GM12878 (cell line): ENCODE measurements around the gene CNOT8.

Experiments used
- CBFB ChIP-seq: IDR thresholded peaks from 2 replicates; pipeline ENCODE4 v1.6.1; 2016; ENCODE audit warnings: antibody characterized with exemption, low read depth
- CREB1 ChIP-seq: IDR thresholded peaks from 2 replicates; pipeline ENCODE4 v1.6.1; 2012; ENCODE audit warnings: low read depth, mild to moderate bottlenecking, inconsistent platforms
- HDGF ChIP-seq: fragments of 450-650 bp; IDR thresholded peaks from 2 replicates; pipeline ENCODE4 v1.6.1; 2016; ENCODE audit warnings: antibody characterized with exemption
- JUND ChIP-seq: IDR thresholded peaks from 2 replicates; pipeline ENCODE4 v1.6.1; 2012; ENCODE audit warnings: low read depth, mild to moderate bottlenecking, low read length, improper control_type of control experiment, moderate library complexity
- NFIC ChIP-seq: IDR thresholded peaks from 2 replicates; pipeline ENCODE4 v1.6.1; 2012; ENCODE audit warnings: low read depth, mild to moderate bottlenecking, inconsistent platforms, low read length, moderate library complexity
- SUPT20H ChIP-seq: IDR thresholded peaks from 2 replicates; pipeline ENCODE4 v1.6.1; 2011; ENCODE audit warnings: low read depth, mild to moderate bottlenecking, low read length, moderate library complexity, borderline replicate concordance; ENCODE audit not compliant: control insufficient read depth
- TCF3 ChIP-seq: IDR thresholded peaks from 2 replicates; pipeline ENCODE4 v1.6.1; 2012; ENCODE audit warnings: low read depth, mild to moderate bottlenecking, low read length, borderline replicate concordance; ENCODE audit not compliant: insufficient read depth
- TF ChIP-seq, protein P1 (sequence below), 3 experiments: IDR thresholded peaks in 2 of 3; conservative IDR thresholded peaks in 1 of 3; 2 replicates each; pipeline ENCODE4 v1.5.1; 2011; ENCODE audit warnings: low read depth in 3 of 3, low read length in 3 of 3, mild to moderate bottlenecking in 3 of 3, control low read depth in 2 of 3, moderate library complexity in 2 of 3, inconsistent platforms in 1 of 3, mixed read lengths in 1 of 3; ENCODE audit not compliant: control insufficient read depth in 2 of 3, insufficient read depth in 1 of 3; ENCODE audit errors: extremely low read depth in 1 of 3
- TF ChIP-seq, protein P2 (sequence below): IDR thresholded peaks from 2 replicates; pipeline ENCODE4 v1.6.1; 2011; ENCODE audit warnings: borderline replicate concordance, low read depth, mild to moderate bottlenecking, moderate library complexity, mixed read lengths, low read length; ENCODE audit not compliant: insufficient read depth; ENCODE audit errors: extremely low read length

DNA sequence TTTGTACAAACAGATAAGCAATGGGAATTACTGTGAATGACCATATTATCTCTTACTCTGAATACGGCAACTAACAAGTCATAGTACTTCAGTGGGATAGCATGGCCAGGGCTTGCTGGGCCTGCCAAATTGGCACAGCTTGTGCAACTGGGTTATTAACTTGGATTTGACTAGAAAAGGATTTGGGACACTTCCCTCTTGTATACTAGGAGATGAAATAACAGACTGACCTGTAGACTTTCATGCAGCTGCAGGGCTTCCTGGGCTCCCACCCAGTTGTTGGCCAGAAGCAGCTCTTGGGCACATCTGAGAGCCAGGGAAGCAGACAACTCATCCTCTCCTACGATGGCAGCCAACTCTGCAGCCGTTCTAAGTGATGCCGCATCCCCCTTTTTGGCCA, 39.8 kb downstream of the CNOT8 start:
- TF ChIP-seq TCF3 (no peak), SUPT20H (no peak), CBFB (no peak), JUND (no peak), CREB1 (no peak), HDGF (no peak), NFIC (no peak)
- TF ChIP-seq, protein P1, sequence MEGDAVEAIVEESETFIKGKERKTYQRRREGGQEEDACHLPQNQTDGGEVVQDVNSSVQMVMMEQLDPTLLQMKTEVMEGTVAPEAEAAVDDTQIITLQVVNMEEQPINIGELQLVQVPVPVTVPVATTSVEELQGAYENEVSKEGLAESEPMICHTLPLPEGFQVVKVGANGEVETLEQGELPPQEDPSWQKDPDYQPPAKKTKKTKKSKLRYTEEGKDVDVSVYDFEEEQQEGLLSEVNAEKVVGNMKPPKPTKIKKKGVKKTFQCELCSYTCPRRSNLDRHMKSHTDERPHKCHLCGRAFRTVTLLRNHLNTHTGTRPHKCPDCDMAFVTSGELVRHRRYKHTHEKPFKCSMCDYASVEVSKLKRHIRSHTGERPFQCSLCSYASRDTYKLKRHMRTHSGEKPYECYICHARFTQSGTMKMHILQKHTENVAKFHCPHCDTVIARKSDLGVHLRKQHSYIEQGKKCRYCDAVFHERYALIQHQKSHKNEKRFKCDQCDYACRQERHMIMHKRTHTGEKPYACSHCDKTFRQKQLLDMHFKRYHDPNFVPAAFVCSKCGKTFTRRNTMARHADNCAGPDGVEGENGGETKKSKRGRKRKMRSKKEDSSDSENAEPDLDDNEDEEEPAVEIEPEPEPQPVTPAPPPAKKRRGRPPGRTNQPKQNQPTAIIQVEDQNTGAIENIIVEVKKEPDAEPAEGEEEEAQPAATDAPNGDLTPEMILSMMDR (IDR thresholded peaks at IDR 0.05 in 2 of 3, conservative IDR thresholded peaks at IDR 0.05 in 1 of 3; ENCODE audit: control insufficient read depth in 2 of 3, extremely low read depth in 1 of 3, insufficient read depth in 1 of 3, low read depth in 3 of 3, low read length in 3 of 3), result no peak
- TF ChIP-seq, protein P2, sequence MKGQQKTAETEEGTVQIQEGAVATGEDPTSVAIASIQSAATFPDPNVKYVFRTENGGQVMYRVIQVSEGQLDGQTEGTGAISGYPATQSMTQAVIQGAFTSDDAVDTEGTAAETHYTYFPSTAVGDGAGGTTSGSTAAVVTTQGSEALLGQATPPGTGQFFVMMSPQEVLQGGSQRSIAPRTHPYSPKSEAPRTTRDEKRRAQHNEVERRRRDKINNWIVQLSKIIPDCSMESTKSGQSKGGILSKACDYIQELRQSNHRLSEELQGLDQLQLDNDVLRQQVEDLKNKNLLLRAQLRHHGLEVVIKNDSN, result no peak
